CD4-positive, alpha-beta T cell treated with Interleukin-4 for 1 hour (primary cell): ENCODE measurements around the gene GABBR1.
A peak's percentile ranks its signal among the peaks of the same experiment; 100 is the strongest.

Source experiments
- DNase-seq, 2 donors: peaks; one replicate each; pipeline ENCODE4 v3.0.0-alpha.2; 2020 to 2022

GABBR1 gene

DNA sequence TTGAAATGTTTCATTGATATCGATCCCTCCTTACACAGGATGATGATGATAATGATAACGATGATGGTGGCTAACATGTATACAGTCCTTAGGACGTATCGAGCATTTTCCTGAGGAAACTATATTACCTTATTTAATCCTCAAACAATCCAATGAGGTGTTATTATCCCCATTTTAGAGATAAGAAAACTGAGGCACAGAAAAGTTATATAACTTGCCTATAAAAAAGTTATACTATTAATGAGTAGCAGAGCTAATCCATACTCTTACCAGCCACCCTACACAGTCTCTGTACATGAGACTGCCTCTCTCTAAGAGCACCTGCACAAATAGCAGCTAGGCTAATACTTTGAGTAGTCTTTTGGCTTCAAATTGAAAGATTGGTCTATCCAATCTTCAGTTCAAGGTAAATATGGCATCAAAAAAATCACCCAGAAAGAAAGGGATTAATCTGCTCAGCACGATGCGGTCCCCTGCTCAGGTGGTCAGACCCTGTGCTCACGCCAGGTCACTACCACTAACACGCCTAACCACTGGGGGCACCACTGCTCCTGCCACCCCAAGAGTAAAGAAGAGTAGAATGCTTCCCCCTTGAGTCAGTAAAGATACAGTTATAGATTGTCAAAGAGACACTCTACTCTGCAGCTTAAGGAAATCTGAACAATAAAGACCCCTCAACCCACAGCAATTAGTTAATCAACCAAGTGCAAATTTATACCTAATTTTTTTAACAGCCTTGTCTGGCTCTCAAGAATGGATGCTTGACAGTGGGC, 15.0 kb downstream of the GABBR1 start:
- DNase-seq: no peak

- no peak for DNase-seq
Observed at GRCh38 chr6:29611426-29611825, 21.6 kb downstream of the GABBR1 start.

- DNase-seq: no peak
Observed at GRCh38 chr6:29610540-29610939, 22.4 kb downstream of the GABBR1 start.

DNA sequence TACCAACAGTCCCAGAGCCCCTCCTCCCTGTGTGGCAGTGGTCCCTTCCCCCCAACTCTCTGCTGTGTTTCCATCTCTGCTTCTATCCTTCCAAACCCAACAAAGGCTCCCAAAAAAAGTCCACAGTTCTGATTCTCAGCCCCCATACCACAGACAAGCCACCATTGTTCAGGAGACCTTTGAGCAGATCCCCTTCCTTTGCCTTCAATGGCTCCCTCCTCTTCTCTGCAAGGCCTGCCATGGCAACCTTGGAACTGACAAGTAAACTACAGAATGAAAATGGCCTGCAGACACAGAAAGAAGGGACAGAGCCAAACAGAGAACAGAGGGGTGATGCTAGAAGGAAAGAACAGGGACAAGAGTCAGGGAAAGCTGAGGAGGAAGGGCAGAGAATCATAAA, 24.9 kb downstream of the GABBR1 start:
- DNase-seq: no peak

DNA sequence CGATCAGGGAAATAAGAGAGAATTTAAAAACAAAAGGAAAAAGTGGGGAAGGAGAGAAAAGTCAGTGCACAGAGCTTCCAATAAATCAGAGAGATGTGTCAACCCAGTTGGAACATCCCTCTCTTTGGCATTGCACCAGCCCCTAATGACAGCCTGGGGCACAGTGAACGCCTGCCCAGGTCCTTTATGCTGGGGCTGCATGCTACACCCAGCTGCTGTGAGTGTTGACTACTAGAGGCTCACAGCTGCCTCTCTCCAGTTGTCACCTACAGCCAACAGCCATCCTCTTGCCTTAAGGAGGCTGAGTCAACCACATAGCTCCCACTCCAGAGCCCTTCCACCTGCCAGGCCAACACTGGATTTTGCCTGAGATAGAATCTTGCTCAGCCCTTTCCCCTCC, 29.1 kb downstream of the GABBR1 start:
- DNase-seq: no peak

- no peak for DNase-seq
Observed at GRCh38 chr6:29603456-29603855, 29.5 kb downstream of the GABBR1 start.

GRCh38 chr6:29602564-29603361, 30.2 kb downstream of the GABBR1 start:
- DNase-seq: no peak

- DNase-seq: no peak
Observed at GRCh38 chr6:29598172-29598747, 34.7 kb downstream of the GABBR1 start.

- no peak for DNase-seq
Observed at GRCh38 chr6:29597184-29597583, 35.8 kb downstream of the GABBR1 start.

DNA sequence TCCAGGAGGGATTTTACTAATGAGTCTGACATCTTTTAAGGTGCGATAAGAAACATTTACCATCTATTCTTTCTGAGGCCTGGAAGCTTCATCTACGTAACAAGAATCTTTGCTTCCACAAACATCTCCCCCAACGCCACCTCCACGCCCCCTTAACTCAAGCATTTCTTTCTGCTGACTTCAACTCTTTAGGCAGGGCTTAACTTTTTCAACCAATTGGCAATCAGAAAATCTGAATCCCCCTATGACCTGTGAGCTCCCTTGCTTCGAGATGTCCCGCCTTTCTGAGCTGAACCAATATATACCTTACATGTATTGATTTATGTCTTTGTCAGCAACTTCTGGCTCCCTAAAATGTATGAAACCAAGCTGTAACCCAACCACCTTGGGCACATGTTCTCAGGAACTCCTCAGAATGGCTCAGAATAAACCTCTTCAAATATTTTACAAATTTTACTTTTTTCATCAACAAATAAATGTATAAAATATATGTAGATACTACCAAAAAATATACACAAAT, 36.5 kb downstream of the GABBR1 start:
- DNase-seq: no peak

DNA sequence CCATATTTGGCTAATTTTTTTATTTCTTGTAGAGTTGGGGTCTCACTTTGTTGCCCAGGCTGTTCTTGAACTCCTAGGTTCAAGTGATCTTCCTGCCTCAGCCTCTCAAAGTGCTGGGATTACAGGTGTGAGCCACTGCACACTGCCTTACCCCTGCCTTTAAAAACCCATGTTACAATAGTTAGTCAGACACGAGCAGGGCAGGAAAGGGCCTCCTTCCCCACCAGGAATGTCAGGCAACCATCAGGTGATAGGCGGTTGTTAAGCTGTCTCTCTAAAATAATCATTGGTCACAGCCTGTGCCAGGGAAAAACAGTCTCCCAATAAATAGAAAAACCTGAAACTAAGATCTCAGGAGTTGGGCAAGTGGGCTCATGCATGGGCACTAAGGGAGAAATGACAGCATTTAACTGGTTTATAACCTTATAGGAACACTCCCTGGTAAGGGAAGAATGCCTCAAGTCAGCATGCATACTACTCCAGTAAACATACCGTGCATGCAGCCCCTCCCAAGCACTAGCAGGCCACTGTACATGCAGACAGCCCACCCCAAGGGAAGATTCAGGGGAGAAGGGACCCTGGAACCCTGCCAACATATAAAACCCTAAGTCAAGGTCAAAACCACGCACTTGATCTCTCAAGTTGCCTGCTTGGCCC, 39.7 kb downstream of the GABBR1 start:
- DNase-seq: no peak

DNA sequence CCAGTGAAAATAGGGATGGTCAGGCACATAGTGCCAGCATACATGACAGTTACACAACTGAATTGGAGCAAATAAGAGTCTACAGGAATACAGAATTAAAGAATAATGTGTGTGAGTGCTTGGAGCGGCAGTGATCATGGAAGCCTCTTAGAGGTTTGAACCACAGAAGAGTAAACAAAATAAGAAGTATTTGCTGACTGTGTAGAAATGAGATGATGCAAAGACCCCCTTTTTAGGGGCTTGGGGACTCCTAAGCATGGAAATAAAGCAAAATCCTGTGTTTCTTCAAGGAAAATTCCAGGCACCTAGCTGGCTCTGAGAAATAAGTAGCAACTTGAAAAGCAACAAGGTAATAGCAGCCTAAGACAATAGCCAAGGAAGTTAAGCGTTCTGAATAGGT, 41.3 kb downstream of the GABBR1 start:
- no peak for DNase-seq

GRCh38 chr6:29590218-29590808, 42.7 kb downstream of the GABBR1 start:
- DNase-seq: no peak

DNA sequence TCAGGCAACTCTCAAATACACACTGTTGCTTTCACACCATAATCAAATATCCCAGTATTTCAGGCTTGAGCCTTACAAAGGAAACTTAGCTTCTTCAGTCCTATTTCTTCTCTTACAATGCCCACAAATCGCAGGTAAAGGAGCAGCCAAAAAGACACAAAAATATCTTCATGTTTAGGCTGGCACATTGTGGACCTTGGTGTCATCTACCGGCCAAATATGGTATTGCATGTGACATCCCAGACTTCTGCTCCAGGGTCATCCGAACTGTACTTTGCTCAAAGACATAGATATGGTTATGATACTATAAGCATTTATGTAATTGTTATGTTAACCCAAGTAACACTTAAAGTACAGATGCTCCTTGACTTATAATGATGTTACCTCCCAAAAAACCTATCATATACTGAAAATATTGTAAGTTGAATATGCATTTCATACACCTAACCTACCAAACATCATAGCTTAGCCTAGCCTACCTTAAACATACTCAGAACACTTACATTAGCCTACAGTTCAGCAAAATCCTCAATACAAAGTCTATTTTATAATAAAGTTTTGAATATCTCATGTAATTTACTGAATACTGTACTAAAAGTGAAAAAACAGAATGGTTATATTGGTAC, 43.4 kb downstream of the GABBR1 start:
- peak; percentile 48 to 63 for DNase-seq

DNA sequence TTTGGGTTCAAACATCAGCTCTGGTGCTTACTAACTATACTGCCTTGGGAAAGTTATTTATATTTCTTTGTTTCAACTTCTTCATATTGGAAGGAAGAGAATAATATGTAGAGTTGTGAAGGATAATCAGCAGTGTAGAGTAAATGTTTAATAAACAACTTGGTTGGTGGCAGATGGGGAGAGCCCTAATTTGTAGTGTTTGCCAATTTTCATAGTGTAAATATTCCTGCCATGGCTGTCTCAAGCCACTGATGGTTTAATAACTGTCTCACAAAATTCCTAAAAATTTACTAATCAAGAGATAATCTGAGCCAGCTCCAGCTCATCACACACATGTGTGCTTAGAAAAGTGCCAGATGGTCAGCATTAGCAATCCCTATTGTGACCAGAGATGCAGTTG, 48.2 kb downstream of the GABBR1 start, which contains the start of gene OR2H2:
Gene OR2H2, plus strand, starts transcription at position 301 of the 400 bp plus-strand sequence. CDS start 2,824 bp downstream, outside the sequence.
- DNase-seq: no peak

- no peak for DNase-seq
Observed at GRCh38 chr6:29577544-29577943, 55.4 kb downstream of the GABBR1 start.

GRCh38 chr6:29576056-29576455, 56.9 kb downstream of the GABBR1 start:
- DNase-seq: no peak

DNA sequence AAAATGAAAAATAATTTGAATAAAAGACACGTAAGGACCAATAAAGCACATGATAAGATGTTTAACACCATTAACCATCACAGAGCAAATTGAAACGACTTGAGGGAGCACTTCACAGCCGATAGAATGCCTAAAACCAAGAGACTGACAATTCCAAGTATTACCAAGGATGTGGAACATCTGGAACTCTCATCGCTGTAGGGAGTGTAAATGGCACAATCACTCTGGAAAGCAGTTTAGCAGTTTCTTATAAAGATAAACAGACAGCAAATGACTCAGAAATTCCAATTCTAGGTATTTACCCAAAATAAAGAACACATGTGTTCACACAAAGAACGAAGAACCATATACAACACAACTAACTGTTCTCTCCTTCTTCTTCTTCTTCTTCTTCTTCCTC, 65.0 kb downstream of the GABBR1 start:
- DNase-seq: no peak

- no peak for DNase-seq
Observed at GRCh38 chr6:29567541-29567940, 65.4 kb downstream of the GABBR1 start.

- DNase-seq: no peak
Observed at GRCh38 chr6:29566856-29567255, 66.1 kb downstream of the GABBR1 start.

DNA sequence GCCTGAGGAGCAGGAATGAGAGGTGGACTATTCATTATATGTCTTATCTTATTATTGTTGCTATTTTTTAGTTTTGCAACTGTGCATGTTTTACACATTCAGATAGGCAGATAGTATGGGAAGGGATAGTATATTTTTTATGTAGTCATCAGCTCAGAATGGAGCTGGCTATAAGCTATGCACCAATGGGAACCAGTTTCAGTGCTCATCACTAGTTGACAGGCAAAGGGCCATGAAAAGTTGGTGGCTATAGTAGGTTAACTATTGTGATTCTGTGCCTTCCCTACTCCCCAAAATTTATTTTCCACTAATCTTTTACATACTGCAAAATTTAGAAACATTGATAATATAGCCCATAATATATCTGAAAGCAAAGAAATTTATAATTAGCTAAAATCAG, 68.1 kb downstream of the GABBR1 start:
- no peak for DNase-seq

- no peak for DNase-seq
Observed at GRCh38 chr6:29563435-29563965, 69.5 kb downstream of the GABBR1 start.
